ENCODE data around the gene GJB2. TPM values are rescaled to one million over a fixed set of nuclear protein-coding genes. Genes with fewer than 3 reads are reported as not detected.

GJB2 gene
- total RNA-seq, 1 donor, result 3.4 TPM

DNA sequence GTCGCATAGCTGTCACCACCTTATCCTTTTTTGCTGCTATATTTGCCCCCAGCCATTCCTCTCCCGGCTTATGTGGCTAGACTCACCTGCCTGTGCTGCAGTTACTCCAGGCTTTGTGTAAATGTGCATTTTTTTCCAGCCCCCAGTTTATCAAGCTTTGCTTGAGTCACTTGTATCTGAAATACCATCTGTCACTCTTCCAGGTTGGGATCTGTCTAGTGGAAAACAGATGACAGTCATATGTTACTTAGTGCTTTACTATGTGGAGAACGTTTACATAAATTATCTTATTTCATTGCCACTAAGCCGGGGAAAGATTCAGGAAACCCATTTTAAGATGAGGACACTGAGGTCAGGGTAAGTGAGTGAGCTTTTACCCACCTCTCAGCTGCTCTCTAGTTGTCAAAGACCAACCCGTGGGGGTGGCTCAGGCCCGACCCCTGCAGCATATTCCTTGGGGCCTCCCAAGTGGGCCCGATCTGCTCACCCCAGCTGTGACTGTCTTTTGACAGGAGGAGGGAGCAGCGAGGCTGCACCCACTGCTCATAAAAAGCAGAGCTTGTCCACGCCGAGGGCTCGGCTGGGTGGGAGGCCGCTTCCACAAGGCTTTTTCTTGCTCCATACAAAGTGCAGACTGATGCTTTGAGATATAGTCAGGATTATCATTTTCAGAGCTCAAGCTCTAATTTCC is 7.2 kb downstream of the GJB2 start:
- Histone ChIP-seq H3K4me3 (ENCODE audit: low read length) (no peak overlapping the region), H3K4me1 (ENCODE audit: insufficient read depth, low read length) (peaks cover 5% of the 10 kb centered on the region), H3K27me3 (ENCODE audit: insufficient read depth, low read length) (peaks cover 10% of the 10 kb centered on the region), H3K9me3 (ENCODE audit: low read depth, low read length) (no peaks in the 10 kb centered on the region)

GRCh38 chr13:20182231-20182846 is 10.4 kb downstream of the GJB2 start:
- Histone ChIP-seq H3K27me3 (ENCODE audit: insufficient read depth, low read length) (peaks cover 35% of the 10 kb centered on the region), H3K4me1 (ENCODE audit: insufficient read depth, low read length) (no peaks in the 10 kb centered on the region), H3K9me3 (ENCODE audit: low read depth, low read length) (no peaks in the 10 kb centered on the region), H3K4me3 (ENCODE audit: low read length) (no peak overlapping the region)

DNA sequence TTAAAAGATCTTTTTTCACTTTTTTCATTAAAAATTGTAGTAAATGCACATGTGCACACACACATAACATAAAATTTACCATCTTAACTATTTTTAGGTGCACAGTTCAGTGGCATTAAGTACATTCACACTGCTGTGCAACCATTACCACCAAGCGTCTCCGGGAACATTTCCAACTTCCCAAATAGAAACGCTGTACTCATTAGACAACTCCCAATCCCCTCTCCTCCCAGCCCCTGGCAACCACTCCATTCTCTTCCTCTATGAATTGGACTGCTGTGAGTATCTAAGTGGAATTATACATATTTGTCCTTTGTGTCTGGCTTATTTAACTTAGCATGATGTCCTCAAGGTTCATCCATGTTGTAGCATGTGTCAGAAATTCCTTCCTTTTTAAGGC is 11.6 kb downstream of the GJB2 start:
- peaks cover 44% of the 10 kb centered on the region for H3K27me3 ChIP-seq (ENCODE audit: insufficient read depth, low read length)
- H3K4me1 ChIP-seq (ENCODE audit: insufficient read depth, low read length), result no peaks in the 10 kb centered on the region
- H3K9me3 ChIP-seq (ENCODE audit: low read depth, low read length), result no peaks in the 10 kb centered on the region
- H3K4me3 ChIP-seq (ENCODE audit: low read length), result no peak overlapping the region

DNA sequence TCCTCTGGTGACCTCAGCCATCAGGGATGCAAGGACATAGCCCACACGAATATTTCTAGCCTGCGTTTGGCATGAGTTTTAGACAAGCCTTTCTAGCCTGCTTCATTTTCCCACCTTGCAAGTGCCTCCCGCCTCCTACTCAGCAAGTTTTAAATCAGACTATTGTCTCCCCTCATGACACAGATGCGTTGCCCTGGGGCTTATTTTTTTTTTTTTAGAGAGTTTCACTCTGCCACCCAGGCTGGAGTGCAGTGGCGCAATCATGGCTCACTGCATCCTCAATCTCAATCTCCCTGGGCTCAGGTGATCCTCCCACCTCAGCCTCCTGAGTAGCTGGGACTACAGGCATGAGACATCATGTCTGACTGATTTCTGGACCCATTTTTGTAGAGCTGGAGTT is 14.6 kb downstream of the GJB2 start:
- H3K27me3 ChIP-seq (ENCODE audit: insufficient read depth, low read length), result peaks cover 56% of the 10 kb centered on the region
- no peaks in the 10 kb centered on the region for H3K9me3 ChIP-seq (ENCODE audit: low read depth, low read length)
- peaks cover 18% of the 10 kb centered on the region for H3K4me1 ChIP-seq (ENCODE audit: insufficient read depth, low read length)
- no peak overlapping the region for H3K4me3 ChIP-seq (ENCODE audit: low read length)

- no peak overlapping the region for H3K4me3 ChIP-seq (ENCODE audit: low read length)
- peaks cover 58% of the 10 kb centered on the region for H3K27me3 ChIP-seq (ENCODE audit: insufficient read depth, low read length)
- no peaks in the 10 kb centered on the region for H3K9me3 ChIP-seq (ENCODE audit: low read depth, low read length)
- H3K4me1 ChIP-seq (ENCODE audit: insufficient read depth, low read length), result peaks cover 18% of the 10 kb centered on the region
Observed at GRCh38 chr13:20177049-20177831, 15.5 kb downstream of the GJB2 start.

DNA sequence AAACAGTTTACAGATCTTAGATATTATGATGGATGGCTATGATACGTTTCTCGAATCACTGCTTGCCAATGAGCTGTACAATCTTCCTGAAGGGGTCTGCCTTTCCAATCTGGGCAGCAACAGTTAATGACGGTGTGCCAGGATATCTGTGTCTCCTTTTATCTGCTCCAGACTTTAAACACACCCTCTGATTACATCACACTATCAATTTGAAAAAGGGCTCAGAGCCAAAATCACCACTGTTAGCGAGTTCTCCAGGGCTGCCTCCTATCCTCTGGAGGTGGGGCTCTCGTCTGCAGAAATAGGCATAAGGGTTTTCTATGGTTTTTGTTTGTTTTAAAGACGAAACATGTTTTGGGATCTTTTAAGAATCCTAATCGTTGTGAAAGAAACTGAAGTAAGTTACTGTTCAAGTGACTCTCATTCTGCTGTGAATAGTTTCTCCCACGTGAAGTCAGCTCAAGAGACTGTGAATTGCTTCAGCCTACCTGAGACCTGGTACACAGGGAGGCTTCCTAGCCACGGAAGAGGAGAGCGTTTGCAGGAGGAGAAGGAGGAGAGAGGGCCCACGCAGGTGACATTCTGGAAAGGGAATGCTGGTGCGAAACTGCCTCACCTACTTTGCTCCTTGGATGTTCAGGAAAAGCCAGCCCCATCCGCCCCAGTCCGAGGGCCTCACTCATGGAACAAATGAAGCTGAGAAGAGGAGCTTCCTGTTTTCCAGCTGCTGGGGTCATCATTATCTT is 16.7 kb downstream of the GJB2 start:
- peaks cover 18% of the 10 kb centered on the region for H3K4me1 ChIP-seq (ENCODE audit: insufficient read depth, low read length)
- H3K9me3 ChIP-seq (ENCODE audit: low read depth, low read length), result no peaks in the 10 kb centered on the region
- no peak overlapping the region for H3K4me3 ChIP-seq (ENCODE audit: low read length)
- peaks cover 63% of the 10 kb centered on the region for H3K27me3 ChIP-seq (ENCODE audit: insufficient read depth, low read length)

- H3K4me1 ChIP-seq (ENCODE audit: insufficient read depth, low read length), result peaks cover 18% of the 10 kb centered on the region
- peaks cover 56% of the 10 kb centered on the region for H3K27me3 ChIP-seq (ENCODE audit: insufficient read depth, low read length)
- no peak overlapping the region for H3K4me3 ChIP-seq (ENCODE audit: low read length)
- no peaks in the 10 kb centered on the region for H3K9me3 ChIP-seq (ENCODE audit: low read depth, low read length)
Observed at GRCh38 chr13:20175406-20175794, 17.3 kb downstream of the GJB2 start.

GRCh38 chr13:20174656-20175405 is 17.9 kb downstream of the GJB2 start:
- H3K27me3 ChIP-seq (ENCODE audit: insufficient read depth, low read length), result peaks cover 58% of the 10 kb centered on the region
- H3K4me1 ChIP-seq (ENCODE audit: insufficient read depth, low read length), result peaks cover 18% of the 10 kb centered on the region

DNA sequence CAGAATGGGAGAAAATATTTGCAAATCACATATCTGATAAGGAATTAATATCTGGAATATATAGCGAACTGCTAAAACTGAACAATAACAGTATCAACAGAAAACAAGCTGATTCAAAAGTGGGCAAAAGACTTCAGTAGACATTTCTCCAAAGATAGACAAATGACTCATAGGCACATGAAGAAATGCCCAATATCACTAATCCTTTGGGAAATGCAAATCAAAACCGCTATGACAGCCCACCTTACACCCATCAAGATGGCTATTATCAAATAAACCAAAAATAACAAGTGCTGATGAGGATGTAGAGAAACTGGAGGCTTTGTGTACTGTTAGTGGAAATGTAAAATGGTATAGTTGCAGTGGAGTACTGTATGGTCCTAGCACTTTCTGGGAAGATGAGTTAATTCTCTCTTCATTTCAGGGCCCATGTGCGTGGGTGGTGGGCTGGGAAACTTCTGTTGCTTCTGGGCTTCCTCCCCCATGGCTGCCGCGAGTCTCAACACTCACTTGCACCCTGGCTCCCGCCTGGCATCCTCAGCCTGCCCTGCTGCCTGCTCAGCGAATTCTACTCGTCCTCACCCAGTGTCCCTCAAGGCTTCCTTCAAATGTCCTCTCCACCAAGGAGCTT is 19.5 kb downstream of the GJB2 start:
- peaks cover 18% of the 10 kb centered on the region for H3K4me1 ChIP-seq (ENCODE audit: insufficient read depth, low read length)
- no peaks in the 10 kb centered on the region for H3K9me3 ChIP-seq (ENCODE audit: low read depth, low read length)
- peaks cover 47% of the 10 kb centered on the region for H3K27me3 ChIP-seq (ENCODE audit: insufficient read depth, low read length)
- no peak overlapping the region for H3K4me3 ChIP-seq (ENCODE audit: low read length)

More at GRCh38 chr13:20174656-20175405, 17.9 kb downstream of the GJB2 start:
- Histone ChIP-seq H3K4me3 (ENCODE audit: low read length) (no peak overlapping the region), H3K9me3 (ENCODE audit: low read depth, low read length) (no peaks in the 10 kb centered on the region)

- H3K9me3 ChIP-seq (ENCODE audit: low read depth, low read length), result no peaks in the 10 kb centered on the region
- no peak overlapping the region for H3K4me3 ChIP-seq (ENCODE audit: low read length)
- H3K4me1 ChIP-seq (ENCODE audit: insufficient read depth, low read length), result peaks cover 18% of the 10 kb centered on the region
- H3K27me3 ChIP-seq (ENCODE audit: insufficient read depth, low read length), result peaks cover 33% of the 10 kb centered on the region
Observed at GRCh38 chr13:20171364-20171763, 21.4 kb downstream of the GJB2 start.

DNA sequence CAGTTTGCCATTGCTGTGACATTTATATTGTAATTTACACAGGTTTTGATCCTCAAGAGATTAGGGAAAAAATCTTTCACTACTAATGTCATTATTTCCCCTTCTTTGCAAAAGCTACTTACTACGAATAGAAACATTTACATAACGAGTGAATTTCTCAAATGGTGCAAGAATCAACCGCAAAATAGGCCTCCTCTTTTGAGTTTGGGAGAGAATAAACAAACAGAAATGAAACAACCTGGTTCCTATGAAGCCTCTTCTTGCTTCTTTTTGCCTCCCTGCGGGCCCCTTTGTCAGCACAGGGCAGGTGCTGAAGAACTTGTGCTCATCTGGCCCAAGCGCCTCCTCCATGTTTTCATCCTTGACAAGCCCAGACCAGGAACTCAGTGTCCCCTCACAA is 21.8 kb downstream of the GJB2 start:
- no peak overlapping the region for H3K4me3 ChIP-seq (ENCODE audit: low read length)
- peaks cover 28% of the 10 kb centered on the region for H3K27me3 ChIP-seq (ENCODE audit: insufficient read depth, low read length)
- peaks cover 16% of the 10 kb centered on the region for H3K4me1 ChIP-seq (ENCODE audit: insufficient read depth, low read length)
- no peaks in the 10 kb centered on the region for H3K9me3 ChIP-seq (ENCODE audit: low read depth, low read length)

- Histone ChIP-seq H3K4me3 (ENCODE audit: low read length) (no peak overlapping the region), H3K4me1 (ENCODE audit: insufficient read depth, low read length) (no peaks in the 10 kb centered on the region), H3K9me3 (ENCODE audit: low read depth, low read length) (no peaks in the 10 kb centered on the region), H3K27me3 (ENCODE audit: insufficient read depth, low read length) (peaks cover 22% of the 10 kb centered on the region)
Observed at GRCh38 chr13:20168396-20168795, 24.3 kb downstream of the GJB2 start.

DNA sequence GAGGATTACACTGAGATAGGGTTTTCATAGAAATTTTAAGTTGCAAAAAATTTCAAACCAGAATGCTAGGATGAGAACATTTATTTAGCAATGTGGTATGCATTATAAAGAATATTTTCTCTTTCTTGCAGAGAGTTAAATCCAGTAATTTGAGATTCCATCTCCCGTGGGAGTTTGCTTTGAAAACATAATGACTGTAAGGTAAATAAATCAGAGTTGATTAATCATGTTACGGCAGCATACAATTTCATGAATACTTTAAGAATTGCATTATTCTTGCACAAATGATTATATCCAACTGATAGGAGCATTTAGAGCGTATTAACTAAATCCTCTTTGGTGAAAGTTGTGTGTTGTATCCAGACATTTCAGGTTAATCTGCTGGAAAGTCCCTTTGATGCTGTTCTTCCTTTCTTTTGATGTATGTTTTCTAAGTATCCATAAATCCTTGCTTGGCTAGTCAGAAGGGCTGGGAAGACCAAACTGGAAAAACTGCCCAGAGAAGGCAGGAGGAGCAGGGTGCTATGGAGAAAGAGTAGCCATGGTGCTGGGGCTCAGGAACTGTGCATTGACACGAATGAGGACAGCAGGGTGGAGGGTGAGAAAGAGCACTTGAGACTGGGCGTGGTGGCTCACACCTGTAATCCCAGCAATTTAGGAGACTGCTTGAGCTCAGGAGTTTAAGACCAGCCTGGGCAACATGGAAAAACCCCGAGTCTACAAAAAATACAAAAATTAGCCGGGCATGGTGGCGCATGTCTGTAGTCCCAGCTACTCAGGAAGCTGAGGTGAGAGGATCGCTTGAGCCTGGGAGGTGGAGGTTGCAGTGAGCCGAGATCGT is 27.1 kb downstream of the GJB2 start:
- H3K4me1 ChIP-seq (ENCODE audit: insufficient read depth, low read length), result peaks cover 13% of the 10 kb centered on the region
- no peak overlapping the region for H3K4me3 ChIP-seq (ENCODE audit: low read length)
- peaks cover 29% of the 10 kb centered on the region for H3K27me3 ChIP-seq (ENCODE audit: insufficient read depth, low read length)
- H3K9me3 ChIP-seq (ENCODE audit: low read depth, low read length), result no peaks in the 10 kb centered on the region

Data from mononuclear cell (primary cell).